ENCODE data around the gene LSM14A.
"Not testable (repeated sequence)": the region's sequence is repeated elsewhere in the genome, so short reads cannot be mapped to it uniquely, and the experiment has no call there.

LSM14A gene

GRCh38 chr19:34189917-34190425 lies 17.7 kb downstream of the LSM14A start:
- DNase-seq (ENCODE audit: low read depth, low spot score), result no peak

- DNase-seq (ENCODE audit: low read depth, low spot score), result no peak
Observed at GRCh38 chr19:34191355-34191962, 19.2 kb downstream of the LSM14A start.

GRCh38 chr19:34193439-34193838 lies 21.1 kb downstream of the LSM14A start:
- DNase-seq (ENCODE audit: low read depth, low spot score), result no peak

- no peak for DNase-seq (ENCODE audit: low read depth, low spot score)
Observed at GRCh38 chr19:34193876-34194275, 21.6 kb downstream of the LSM14A start.

- no peak for DNase-seq (ENCODE audit: low read depth, low spot score)
Observed at GRCh38 chr19:34201133-34201532, 28.8 kb downstream of the LSM14A start.

- not testable (repeated sequence) for DNase-seq (ENCODE audit: low read depth, low spot score)
Observed at GRCh38 chr19:34205324-34205723, 33.0 kb downstream of the LSM14A start.

GRCh38 chr19:34208291-34208884 lies 36.1 kb downstream of the LSM14A start:
- DNase-seq (ENCODE audit: low read depth, low spot score), result no peak

GRCh38 chr19:34209726-34210125 lies 37.4 kb downstream of the LSM14A start:
- no peak for DNase-seq (ENCODE audit: low read depth, low spot score)

GRCh38 chr19:34213283-34213682 lies 41.0 kb downstream of the LSM14A start:
- DNase-seq (ENCODE audit: low read depth, low spot score), result no peak

- DNase-seq (ENCODE audit: low read depth, low spot score), result no peak
Observed at GRCh38 chr19:34214040-34214439, 41.7 kb downstream of the LSM14A start.

GRCh38 chr19:34215006-34215665 lies 42.8 kb downstream of the LSM14A start:
- DNase-seq (ENCODE audit: low read depth, low spot score), result no peak

- no peak for DNase-seq (ENCODE audit: low read depth, low spot score)
Observed at GRCh38 chr19:34215666-34216038, 43.3 kb downstream of the LSM14A start.

- DNase-seq (ENCODE audit: low read depth, low spot score), result not testable (repeated sequence)
Observed at GRCh38 chr19:34216745-34217219, 44.5 kb downstream of the LSM14A start.

- peak; percentile 80 for DNase-seq (ENCODE audit: low read depth, low spot score)
Observed at GRCh38 chr19:34217952-34218817, 45.9 kb downstream of the LSM14A start.

- DNase-seq (ENCODE audit: low read depth, low spot score), result no peak
Observed at GRCh38 chr19:34218818-34219164, 46.5 kb downstream of the LSM14A start.

- DNase-seq (ENCODE audit: low read depth, low spot score), result no peak
Observed at GRCh38 chr19:34220472-34221063, 48.3 kb downstream of the LSM14A start.

- DNase-seq (ENCODE audit: low read depth, low spot score), result no peak
Observed at GRCh38 chr19:34222386-34222785, 50.1 kb downstream of the LSM14A start.

GRCh38 chr19:34224996-34225658 lies 52.8 kb downstream of the LSM14A start:
- DNase-seq (ENCODE audit: low read depth, low spot score), result no peak

- DNase-seq (ENCODE audit: low read depth, low spot score), result no peak
Observed at GRCh38 chr19:34225659-34226015, 53.3 kb downstream of the LSM14A start.

- DNase-seq (ENCODE audit: low read depth, low spot score), result no peak
Observed at GRCh38 chr19:34226036-34226435, 53.7 kb downstream of the LSM14A start.

GRCh38 chr19:34228347-34228746 lies 56.0 kb downstream of the LSM14A start:
- DNase-seq (ENCODE audit: low read depth, low spot score), result no peak

Data from brain pericyte (primary cell).